K562 (cell line): Measurements from ENCODE around the gene MTRF1L. TPM values are rescaled to one million over a fixed set of nuclear protein-coding genes. Genes with fewer than 3 reads are reported as not detected.

Experiments
- ATAC-seq: fragments of 200-7000 bp; cut with Tn5 transposase; 3 replicates; pipeline ENCODE4 v1.9.1; 2020; ENCODE audit warnings: moderate library complexity
- BruUV-seq: library from RNA; stranded (reverse); fragments of 400-500 nt; replicated peaks from 2 replicates; lab custom pipeline; 2021; lab: Mats Ljungman, UMichigan
- CTCF ChIA-PET: fragments of 300-600 bp; formaldehyde crosslinking; extraction: SDS; loops from one replicate; lab custom pipeline; 2021; ENCODE audit warnings: low intra/inter-chr PET ratio; lab: Yijun Ruan, JAX
- POLR2A ChIA-PET: fragments of 300-600, 350-650 bp; sonication (Branson Sonifier 250); formaldehyde crosslinking; extraction: SDS; loops from one replicate; lab custom pipeline; 2021; ENCODE audit warnings: antibody characterized with exemption, inconsistent platforms; lab: Yijun Ruan, JAX
- DNase-seq, 4 experiments: peaks; one replicate each; pipeline versions ENCODE4 v3.0.0 to v3.0.0-alpha.2; 2011 to 2018; ENCODE audit warnings: low spot score in 3 of 4, mixed read lengths in 3 of 4; ENCODE audit errors: extremely low read depth in 1 of 4
- FAIRE-seq: peaks from 2 replicates; lab custom pipeline; 2011; peaks lifted over from hg19 to GRCh38; lab: Jason Lieb, UNC
- H2AFZ ChIP-seq: 2 replicates; pipeline ENCODE4 v1.6.0; 2011; ENCODE audit warnings: low read depth, low read length, control low read depth, inconsistent platforms
- H3K27ac ChIP-seq: fragments of 200-600 bp; 3 replicates; pipeline ENCODE4 v1.8.0; 2011; ENCODE audit warnings: low read depth, mild to moderate bottlenecking, control low read depth, inconsistent platforms, low read length, moderate library complexity, mixed read lengths; ENCODE audit errors: extremely low read depth
- H3K27me3 ChIP-seq, 2 experiments: fragments of 300-600 bp in 1 of 2; 2 replicates in 1 of 2; 3 replicates in 1 of 2; pipeline versions ENCODE4 v1.6.0 to v1.8.0; 2011; ENCODE audit warnings: inconsistent platforms in 2 of 2, low read length in 2 of 2, mild to moderate bottlenecking in 1 of 2, mixed read lengths in 1 of 2, moderate library complexity in 1 of 2; ENCODE audit not compliant: control insufficient read depth in 2 of 2, insufficient read depth in 2 of 2
- H3K36me3 ChIP-seq: fragments of 300-600 bp; 3 replicates; pipeline ENCODE4 v1.8.0; 2011; ENCODE audit warnings: mild to moderate bottlenecking, low read length, inconsistent platforms; ENCODE audit not compliant: control insufficient read depth, insufficient read depth
- H3K4me1 ChIP-seq, 2 experiments: fragments of 200-600 bp in 1 of 2; replicated peaks in 1 of 2; 2 replicates in 1 of 2; 3 replicates in 1 of 2; pipeline versions ENCODE4 v1.5.1 to v1.8.0; 2011; ENCODE audit warnings: inconsistent platforms in 2 of 2, low read length in 2 of 2, mild to moderate bottlenecking in 1 of 2, mixed read lengths in 1 of 2, moderate library complexity in 1 of 2; ENCODE audit not compliant: control insufficient read depth in 2 of 2, insufficient read depth in 2 of 2
- H3K4me2 ChIP-seq: 2 replicates; pipeline ENCODE4 v1.6.1; 2011; ENCODE audit warnings: low read length, control low read depth, inconsistent platforms, mixed read lengths; ENCODE audit not compliant: insufficient read depth
- H3K4me3 ChIP-seq: fragments of 200-600 bp; sonication (generic), shearing (Covaris generic); 2 replicates; pipeline ENCODE4 v1.5.1; 2016; ENCODE audit warnings: control low read depth, inconsistent platforms
- H3K79me2 ChIP-seq: fragments of 200-600 bp; 3 replicates; pipeline ENCODE4 v1.8.0; 2011; ENCODE audit warnings: low read length, inconsistent platforms; ENCODE audit not compliant: control insufficient read depth, insufficient read depth
- H3K9ac ChIP-seq, 2 experiments: 2 replicates each; pipeline versions ENCODE4 v1.6.0 to v1.6.1; 2011; ENCODE audit warnings: low read depth in 2 of 2, low read length in 2 of 2, control low read depth in 1 of 2, inconsistent platforms in 1 of 2, mild to moderate bottlenecking in 1 of 2, mixed read lengths in 1 of 2; ENCODE audit not compliant: insufficient read depth in 1 of 2
- H3K9me1 ChIP-seq: one replicate; pipeline ENCODE4 v1.6.0; 2011; ENCODE audit warnings: inconsistent platforms, mild to moderate bottlenecking, low read length, moderate library complexity; ENCODE audit not compliant: control insufficient read depth, insufficient read depth
- H3K9me3 ChIP-seq: replicated peaks from 2 replicates; pipeline ENCODE4 v1.5.1; 2011; ENCODE audit warnings: low read depth, low read length, inconsistent platforms; ENCODE audit not compliant: control insufficient read depth, insufficient read depth
- H4K20me1 ChIP-seq: replicated peaks from 2 replicates; pipeline ENCODE4 v1.6.1; 2011; ENCODE audit warnings: low read length, inconsistent platforms, mixed read lengths; ENCODE audit not compliant: control insufficient read depth, insufficient read depth
- ATF7 ChIP-seq: fragments of 450-650 bp; IDR thresholded peaks from 2 replicates; pipeline ENCODE4 v1.7.1; 2014; ENCODE audit warnings: mild to moderate bottlenecking, moderate library complexity
- FOXK2 ChIP-seq, 2 experiments: fragments of 450-650 bp; IDR thresholded peaks in 1 of 2; conservative IDR thresholded peaks in 1 of 2; 2 replicates each; pipeline ENCODE4 v1.6.1; 2016; ENCODE audit warnings: low read depth in 2 of 2, mild to moderate bottlenecking in 1 of 2
- KLF1 ChIP-seq: fragments of 450-650 bp; IDR thresholded peaks from 2 replicates; pipeline ENCODE4 v1.6.1; 2016; ENCODE audit warnings: missing genetic modification characterization, missing compliant biosample characterization
- LCOR ChIP-seq: sonication (generic); formaldehyde crosslinking; IDR thresholded peaks from 2 replicates; pipeline ENCODE4 v1.8.0; 2022; ENCODE audit warnings: mild to moderate bottlenecking, missing genetic modification reagents
- NONO ChIP-seq, 2 experiments: fragments of 200-400 bp in 1 of 2; fragments of 450-650 bp in 1 of 2; formaldehyde crosslinking in 1 of 2; IDR thresholded peaks; 2 replicates each; pipeline ENCODE4 v1.6.1; 2017; ENCODE audit warnings: low read depth in 2 of 2, mild to moderate bottlenecking in 2 of 2, moderate library complexity in 2 of 2, low read length in 1 of 2
- NRF1 ChIP-seq, 2 experiments: fragments of 450-650 bp; IDR thresholded peaks in 1 of 2; conservative IDR thresholded peaks in 1 of 2; 2 replicates each; pipeline ENCODE4 v1.6.1; 2014; ENCODE audit warnings: mild to moderate bottlenecking in 2 of 2
- OTX1 ChIP-seq: fragments of 450-650 bp; formaldehyde crosslinking; IDR thresholded peaks from 2 replicates; pipeline ENCODE4 v1.4.0; 2022; ENCODE audit warnings: mild to moderate bottlenecking
- POLR2AphosphoS5 ChIP-seq: IDR thresholded peaks from 2 replicates; pipeline ENCODE4 v1.6.1; 2011; ENCODE audit warnings: mild to moderate bottlenecking, low read depth, low read length, moderate library complexity; ENCODE audit not compliant: control insufficient read depth, insufficient read depth
- POLR2B ChIP-seq: fragments of 450-650 bp; IDR thresholded peaks from 2 replicates; pipeline ENCODE4 v1.6.1; 2018; ENCODE audit warnings: low read depth; ENCODE audit not compliant: partially characterized antibody
- SLC30A9 ChIP-seq: fragments of 250-450 bp; sonication (Bioruptor Pico); IDR thresholded peaks from 2 replicates; pipeline ENCODE4 v1.8.0; 2022; ENCODE audit warnings: mild to moderate bottlenecking, moderate library complexity
- ZBED1 ChIP-seq: IDR thresholded peaks from 2 replicates; pipeline ENCODE4 v1.6.1; 2014
- ZNF3 ChIP-seq: fragments of 250-450 bp; sonication (Bioruptor Pico); IDR thresholded peaks from 2 replicates; pipeline ENCODE4 v1.5.0; 2021; ENCODE audit warnings: mild to moderate bottlenecking, moderate library complexity
- ZNF354B ChIP-seq: fragments of 250-450 bp; sonication (Bioruptor Pico); IDR thresholded peaks from 2 replicates; pipeline ENCODE4 v1.4.0; 2020
- WGBS: fragments of 100-300 bp; shearing (Covaris generic); methylation state at CpG from one replicate; pipeline ENCODE4 v1.1.6; 2016; ENCODE audit warnings: low coverage, mixed read lengths; ENCODE audit not compliant: insufficient coverage; ENCODE audit errors: missing lambda C conversion rate; 5-methylcytosine and 5-hydroxymethylcytosine counted together
- in situ Hi-C: fragments of 300-500 bp; cut with MboI; formaldehyde crosslinking; loops from 4 replicates; pipeline ENCODE4 v1.15.0; 2018; ENCODE audit warnings: inconsistent platforms, mixed read lengths
- intact Hi-C: fragments of 100-400 bp; cut with micrococcal nuclease; formaldehyde crosslinking; loops from 2 replicates; pipeline ENCODE4 v1.14.2; 2022
- polyA plus RNA-seq, 8 experiments: library from polyadenylated mRNA; depleted of rRNA in 4 of 8; stranded (reverse) in 5 of 8; unstranded in 3 of 8; fragments of >200 nt; fragmentation: Nextera tagmentation in 2 of 8; fragmentation: Illumina TruSeq in 1 of 8; extraction: Ambion mirVana in 2 of 8; extraction: Trizol in 1 of 8; gene quantifications; 2 replicates each; pipeline versions ENCODE4 v1.2.1 to v1.2.3, GENCODE V29; 2011 to 2014; ENCODE audit warnings: inconsistent platforms in 1 of 8, missing spikeins in 1 of 8
- total RNA-seq, 7 experiments: library from RNA; depleted of rRNA in 6 of 7; stranded (reverse); fragments of >200 nt in 6 of 7; fragmentation: Illumina TruSeq in 2 of 7; extraction: Trizol in 2 of 7; gene quantifications; 2 replicates each; pipeline versions ENCODE4 v1.2.1 to v1.2.3, GENCODE V29; 2011 to 2021; ENCODE audit warnings: low replicate concordance in 1 of 7
- TF ChIP-seq, protein P1 (sequence below): fragments of 450-650 bp; IDR thresholded peaks from 2 replicates; pipeline ENCODE4 v1.6.1; 2018; ENCODE audit not compliant: partially characterized antibody
- TF ChIP-seq, protein P2 (sequence below): fragments of 450-650 bp; IDR thresholded peaks from 2 replicates; pipeline ENCODE4 v1.6.1; 2016; ENCODE audit warnings: antibody characterized with exemption
- TF ChIP-seq, protein P3 (sequence below): fragments of 250-450 bp; sonication (Bioruptor Pico); IDR thresholded peaks from 2 replicates; pipeline ENCODE4 v1.4.0; 2020

The MTRF1L gene
- total and polyA plus RNA-seq, 9 of the 15 experiments (the other 6 are each of a cell fraction or from before 2014, with no cell fraction given), result 10.7 to 34.0 (median 30.2) TPM

DNA sequence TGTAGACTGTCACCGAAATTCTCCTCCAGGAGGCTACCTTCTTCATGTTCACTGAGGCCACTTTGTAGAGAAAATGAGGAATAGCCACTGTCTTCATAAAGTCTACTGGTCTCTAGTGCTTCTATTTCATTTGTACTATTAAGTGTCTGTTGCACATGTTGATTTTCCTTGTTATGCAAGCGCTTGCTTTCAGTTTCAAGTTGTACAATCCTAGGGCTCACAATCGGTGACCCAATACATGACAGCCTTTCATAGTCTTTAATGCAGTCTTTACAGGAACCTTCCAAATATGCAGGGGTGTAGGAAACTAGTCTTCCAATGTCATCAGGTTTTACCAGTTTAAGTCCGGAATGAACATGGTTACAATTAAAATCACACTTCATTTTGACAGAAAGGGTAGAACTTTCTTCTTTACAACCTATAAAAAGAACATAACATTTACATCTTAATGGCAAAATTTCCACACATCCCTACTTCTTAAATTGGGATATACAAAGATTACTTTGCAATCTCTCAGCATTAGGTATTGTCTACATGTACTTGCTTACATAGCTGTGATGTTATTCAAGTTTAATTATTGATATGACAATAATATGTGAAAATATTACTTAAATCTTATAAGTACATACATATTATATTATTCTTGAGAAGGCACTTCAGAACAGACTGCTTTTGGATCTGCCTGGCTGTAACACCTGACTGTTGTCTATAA lies 27.1 kb downstream of the MTRF1L start:
- Histone ChIP-seq H3K27me3 (no peaks in the 10 kb centered on the region), H4K20me1 (peaks cover 43% of the 10 kb centered on the region), H3K27ac (no peak overlapping the region), H3K4me2 (no peak overlapping the region), H2AFZ (no peak overlapping the region), H3K9me1 (peaks cover 4% of the 10 kb centered on the region), H3K79me2 (peaks cover 80% of the 10 kb centered on the region), H3K4me1 (peaks cover 3 to 34% of the 10 kb centered on the region in 2 experiments), H3K9me3 (no peaks in the 10 kb centered on the region), H3K36me3 (peaks cover 99% of the 10 kb centered on the region), H3K4me3 (no peak overlapping the region), H3K9ac (no peak overlapping the region)
- in situ Hi-C loops (loop anchor here (25.0 kb wide), 2 partner anchors 1537 to 1563 kb away; partner anchors contain the start of gene CNKSR3), intact Hi-C loops (no loop called here)
- BruUV-seq, result no TSS peak
- no peak for FAIRE-seq
- ATAC-seq, result no peak
- DNase-seq, result no peak
- ChIA-PET CTCF (no interaction called here), POLR2A (interaction anchor here (1.3 kb wide), 1 partner anchor 8 kb away, joined by 3 read pairs; no protein-coding TSS in a partner anchor)
- 88% methylated on average over 4 of the region's 4 CpGs for WGBS
- TF ChIP-seq, protein P1, sequence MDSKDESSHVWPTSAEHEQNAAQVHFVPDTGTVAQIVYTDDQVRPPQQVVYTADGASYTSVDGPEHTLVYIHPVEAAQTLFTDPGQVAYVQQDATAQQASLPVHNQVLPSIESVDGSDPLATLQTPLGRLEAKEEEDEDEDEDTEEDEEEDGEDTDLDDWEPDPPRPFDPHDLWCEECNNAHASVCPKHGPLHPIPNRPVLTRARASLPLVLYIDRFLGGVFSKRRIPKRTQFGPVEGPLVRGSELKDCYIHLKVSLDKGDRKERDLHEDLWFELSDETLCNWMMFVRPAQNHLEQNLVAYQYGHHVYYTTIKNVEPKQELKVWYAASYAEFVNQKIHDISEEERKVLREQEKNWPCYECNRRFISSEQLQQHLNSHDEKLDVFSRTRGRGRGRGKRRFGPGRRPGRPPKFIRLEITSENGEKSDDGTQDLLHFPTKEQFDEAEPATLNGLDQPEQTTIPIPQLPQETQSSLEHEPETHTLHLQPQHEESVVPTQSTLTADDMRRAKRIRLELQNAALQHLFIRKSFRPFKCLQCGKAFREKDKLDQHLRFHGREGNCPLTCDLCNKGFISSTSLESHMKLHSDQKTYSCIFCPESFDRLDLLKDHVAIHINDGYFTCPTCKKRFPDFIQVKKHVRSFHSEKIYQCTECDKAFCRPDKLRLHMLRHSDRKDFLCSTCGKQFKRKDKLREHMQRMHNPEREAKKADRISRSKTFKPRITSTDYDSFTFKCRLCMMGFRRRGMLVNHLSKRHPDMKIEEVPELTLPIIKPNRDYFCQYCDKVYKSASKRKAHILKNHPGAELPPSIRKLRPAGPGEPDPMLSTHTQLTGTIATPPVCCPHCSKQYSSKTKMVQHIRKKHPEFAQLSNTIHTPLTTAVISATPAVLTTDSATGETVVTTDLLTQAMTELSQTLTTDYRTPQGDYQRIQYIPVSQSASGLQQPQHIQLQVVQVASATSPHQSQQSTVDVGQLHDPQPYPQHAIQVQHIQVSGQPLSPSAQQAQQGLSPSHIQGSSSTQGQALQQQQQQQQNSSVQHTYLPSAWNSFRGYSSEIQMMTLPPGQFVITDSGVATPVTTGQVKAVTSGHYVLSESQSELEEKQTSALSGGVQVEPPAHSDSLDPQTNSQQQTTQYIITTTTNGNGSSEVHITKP, result peak; percentile 98
- TF ChIP-seq NRF1 (conservative IDR thresholded peaks at IDR 0.05 in 1 of 2, IDR thresholded peaks at IDR 0.05 in 1 of 2) (no peak), ZBED1 (no peak), SLC30A9 (no peak), ATF7 (peak; percentile 68; the same call in 1 of the 2 replicates), ZNF354B (no peak), POLR2B (peak; percentile 15), OTX1 (CRISPR knock-in tag) (no peak), POLR2AphosphoS5 (peak; percentile 34; the same call in 1 of the 2 replicates), LCOR (CRISPR knock-in tag) (no peak), KLF1 (tag) (no peak), NONO (IDR thresholded peaks at IDR 0.05; ENCODE audit: low read depth in 2 of 2, low read length in 1 of 2) (peak in 1 of 2 experiments; percentile 57; a peak in 1 of 4 replicates), ZNF3 (no peak), FOXK2 (conservative IDR thresholded peaks at IDR 0.05 in 1 of 2, IDR thresholded peaks at IDR 0.05 in 1 of 2; ENCODE audit: low read depth in 2 of 2) (peak in 1 of 2 experiments; percentile 84; a peak in 2 of 4 replicates)
- TF ChIP-seq, protein P2, sequence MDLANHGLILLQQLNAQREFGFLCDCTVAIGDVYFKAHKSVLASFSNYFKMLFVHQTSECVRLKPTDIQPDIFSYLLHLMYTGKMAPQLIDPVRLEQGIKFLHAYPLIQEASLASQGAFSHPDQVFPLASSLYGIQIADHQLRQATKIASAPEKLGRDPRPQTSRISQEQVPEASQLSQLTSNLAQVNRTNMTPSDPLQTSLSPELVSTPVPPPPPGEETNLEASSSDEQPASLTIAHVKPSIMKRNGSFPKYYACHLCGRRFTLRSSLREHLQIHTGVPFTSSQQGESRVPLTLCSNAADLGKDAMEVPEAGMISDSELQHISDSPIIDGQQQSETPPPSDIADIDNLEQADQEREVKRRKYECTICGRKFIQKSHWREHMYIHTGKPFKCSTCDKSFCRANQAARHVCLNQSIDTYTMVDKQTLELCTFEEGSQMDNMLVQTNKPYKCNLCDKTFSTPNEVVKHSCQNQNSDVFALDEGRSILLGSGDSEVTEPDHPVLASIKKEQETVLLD, result no peak
- TF ChIP-seq, protein P3, sequence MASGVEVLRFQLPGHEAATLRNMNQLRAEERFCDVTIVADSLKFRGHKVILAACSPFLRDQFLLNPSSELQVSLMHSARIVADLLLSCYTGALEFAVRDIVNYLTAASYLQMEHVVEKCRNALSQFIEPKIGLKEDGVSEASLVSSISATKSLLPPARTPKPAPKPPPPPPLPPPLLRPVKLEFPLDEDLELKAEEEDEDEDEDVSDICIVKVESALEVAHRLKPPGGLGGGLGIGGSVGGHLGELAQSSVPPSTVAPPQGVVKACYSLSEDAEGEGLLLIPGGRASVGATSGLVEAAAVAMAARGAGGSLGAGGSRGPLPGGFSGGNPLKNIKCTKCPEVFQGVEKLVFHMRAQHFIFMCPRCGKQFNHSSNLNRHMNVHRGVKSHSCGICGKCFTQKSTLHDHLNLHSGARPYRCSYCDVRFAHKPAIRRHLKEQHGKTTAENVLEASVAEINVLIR (CRISPR knock-in tag), result no peak
